ENCODE results near the gene NDRG3. TPM values are rescaled to one million over a fixed set of nuclear protein-coding genes. Genes with fewer than 3 reads are reported as not detected.
A peak's percentile ranks its signal among the peaks of the same experiment; 100 is the strongest.

NDRG3 gene
- total and polyA plus RNA-seq, 10 of the 15 experiments (the other 5 are each of a cell fraction or from before 2014, with no cell fraction given) = 11.2 to 29.7 (median 14.9) TPM

GRCh38 chr20:36605399-36606157, 140.3 kb downstream of the NDRG3 start, which contains the start of gene RAB5IF (continued):
- TF ChIP-seq, protein P1, sequence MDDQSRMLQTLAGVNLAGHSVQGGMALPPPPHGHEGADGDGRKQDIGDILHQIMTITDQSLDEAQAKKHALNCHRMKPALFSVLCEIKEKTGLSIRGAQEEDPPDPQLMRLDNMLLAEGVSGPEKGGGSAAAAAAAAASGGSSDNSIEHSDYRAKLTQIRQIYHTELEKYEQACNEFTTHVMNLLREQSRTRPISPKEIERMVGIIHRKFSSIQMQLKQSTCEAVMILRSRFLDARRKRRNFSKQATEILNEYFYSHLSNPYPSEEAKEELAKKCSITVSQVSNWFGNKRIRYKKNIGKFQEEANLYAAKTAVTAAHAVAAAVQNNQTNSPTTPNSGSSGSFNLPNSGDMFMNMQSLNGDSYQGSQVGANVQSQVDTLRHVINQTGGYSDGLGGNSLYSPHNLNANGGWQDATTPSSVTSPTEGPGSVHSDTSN (IDR thresholded peaks at IDR 0.05; ENCODE audit: insufficient replicate concordance, low read depth, low read length) = no peak
- TF ChIP-seq TAF1 (IDR thresholded peaks at IDR 0.05; ENCODE audit: borderline replicate concordance, low read depth, low read length) (no peak; the same call in 1 of the 2 replicates), FOXM1 (IDR thresholded peaks at IDR 0.05; ENCODE audit: low read depth, low read length) (peak; percentile 20; the same call in 1 of the 2 replicates), NFIC (IDR thresholded peaks at IDR 0.05; ENCODE audit: low read depth, low read length) (no peak), TCF7 (IDR thresholded peaks at IDR 0.05; ENCODE audit: borderline replicate concordance) (no peak), CEBPB (IDR thresholded peaks at IDR 0.05; ENCODE audit: borderline replicate concordance in 1 of 2, low read depth in 2 of 2, low read length in 2 of 2) (no peak), SRF (IDR thresholded peaks at IDR 0.05; ENCODE audit: low read depth in 2 of 2, low read length in 2 of 2) (no peak), HDGF (IDR thresholded peaks at IDR 0.05) (peak; percentile 68; the same call in 1 of the 2 replicates), BMI1 (IDR thresholded peaks at IDR 0.05; ENCODE audit: borderline replicate concordance) (no peak), USF2 (IDR thresholded peaks at IDR 0.05; ENCODE audit: borderline replicate concordance, low read depth, low read length) (no peak), RELB (IDR thresholded peaks at IDR 0.05; ENCODE audit: low read depth) (peak; percentile 98), NRF1 (conservative IDR thresholded peaks at IDR 0.05; ENCODE audit: low read depth, low read length) (peak; percentile 64), MXI1 (IDR thresholded peaks at IDR 0.05; ENCODE audit: low read depth, low read length) (peak; percentile 70), SMC3 (IDR thresholded peaks at IDR 0.05; ENCODE audit: borderline replicate concordance, low read length) (peak; percentile 81), NFYB (IDR thresholded peaks at IDR 0.05; ENCODE audit: insufficient read depth, low read depth, low read length) (peak; percentile 70; the same call in 1 of the 2 replicates), ZBTB4 (CRISPR knock-in tag; IDR thresholded peaks at IDR 0.05) (0 out of 2 replicates have a peak, but pooled peaks have one; percentile 33), PAX5 (IDR thresholded peaks at IDR 0.05; ENCODE audit: borderline replicate concordance, low read depth, low read length) (peak; percentile 47; the same call in 1 of the 2 replicates), MTA3 (IDR thresholded peaks at IDR 0.05; ENCODE audit: borderline replicate concordance, low read length) (no peak), RBBP5 (conservative IDR thresholded peaks at IDR 0.05) (no peak), TCF12 (IDR thresholded peaks at IDR 0.05; ENCODE audit: low read depth, low read length) (peak; percentile 62; the same call in 1 of the 2 replicates), WRNIP1 (IDR thresholded peaks at IDR 0.05; ENCODE audit: borderline replicate concordance, low read depth, low read length) (0 out of 2 replicates have a peak, but pooled peaks have one; percentile 75), HDAC6 (IDR thresholded peaks at IDR 0.05; ENCODE audit: unreplicated experiment) (no peak), ETV6 (conservative IDR thresholded peaks at IDR 0.05 in 1 of 2, IDR thresholded peaks at IDR 0.05 in 1 of 2; ENCODE audit: borderline replicate concordance in 1 of 2, low read depth in 1 of 2) (no peak)
